ENCODE data around the gene PRPF6.
A peak's percentile ranks its signal among the peaks of the same experiment; 100 is the strongest.

PRPF6 gene

DNA sequence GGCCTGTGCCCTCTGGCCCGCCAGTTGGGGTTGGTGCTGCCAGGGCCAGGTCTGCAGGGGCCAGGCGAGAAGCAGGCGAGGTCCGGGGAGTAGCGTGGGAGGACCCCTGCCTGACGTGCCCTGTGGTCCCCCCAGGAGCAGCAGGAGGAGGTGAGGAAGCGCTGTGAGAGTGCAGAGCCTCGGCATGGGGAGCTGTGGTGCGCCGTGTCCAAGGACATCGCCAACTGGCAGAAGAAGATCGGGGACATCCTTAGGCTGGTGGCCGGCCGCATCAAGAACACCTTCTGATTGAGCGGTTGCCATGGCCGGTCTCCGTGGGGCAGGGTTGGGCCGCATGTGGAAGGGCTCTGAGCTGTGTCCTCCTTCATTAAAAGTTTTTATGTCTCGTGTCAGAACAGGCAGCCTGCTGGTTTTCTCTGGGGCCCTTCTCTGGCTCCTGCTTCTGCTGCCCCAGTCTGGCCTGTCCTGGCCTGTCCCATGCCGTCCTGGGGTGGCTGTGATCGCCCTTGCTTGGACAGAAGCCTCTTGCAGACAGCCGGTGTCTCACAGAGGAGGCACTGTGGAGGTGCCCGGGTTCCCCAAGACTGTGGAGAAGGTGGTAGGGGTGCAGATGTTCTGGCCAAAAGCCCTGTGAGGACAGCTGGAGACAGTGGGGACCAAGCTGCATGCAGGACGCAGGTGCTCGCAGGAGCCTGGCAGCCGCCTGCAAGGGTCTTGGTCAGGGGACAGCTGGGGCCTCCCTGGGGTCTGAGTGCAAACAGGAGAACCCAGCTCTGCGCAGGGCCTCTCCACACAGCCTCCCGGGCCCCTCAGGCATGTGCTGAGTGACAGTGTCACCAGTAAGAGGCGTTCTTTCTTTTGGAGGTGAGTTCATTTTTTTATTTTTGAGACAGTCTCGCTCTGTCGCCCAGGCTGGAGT is 52.0 kb downstream of the PRPF6 start:
- no peak for DNase-seq (ENCODE audit: low read depth in 2 of 2, low spot score in 1 of 2)

DNA sequence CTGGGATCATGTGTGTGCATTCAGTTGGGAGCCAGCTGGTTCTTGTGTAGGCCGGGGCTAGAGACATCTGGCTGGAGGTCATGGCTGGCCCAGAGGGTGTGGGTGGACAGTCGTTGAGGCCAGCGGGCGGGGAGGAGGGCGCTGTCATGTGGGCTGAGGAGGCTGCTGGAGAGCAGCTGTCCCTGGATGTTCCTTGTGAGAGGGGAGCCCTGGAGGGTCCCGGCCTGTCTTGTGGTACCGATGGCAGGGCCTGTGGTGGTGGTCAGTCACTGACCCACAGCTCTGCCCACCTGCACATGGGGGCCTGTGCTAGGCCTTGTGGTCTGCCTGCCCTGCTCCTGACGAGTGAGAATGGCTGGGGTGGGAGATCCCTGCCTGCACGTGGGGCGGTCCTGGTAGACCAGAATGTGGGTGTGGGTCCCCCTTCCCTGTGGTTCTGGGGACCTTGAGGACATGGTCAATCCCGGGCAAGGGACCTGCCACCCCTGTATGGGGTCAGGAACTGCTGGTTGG is 53.1 kb downstream of the PRPF6 start:
- no peak for DNase-seq (ENCODE audit: low read depth in 2 of 2, low spot score in 1 of 2)

DNA sequence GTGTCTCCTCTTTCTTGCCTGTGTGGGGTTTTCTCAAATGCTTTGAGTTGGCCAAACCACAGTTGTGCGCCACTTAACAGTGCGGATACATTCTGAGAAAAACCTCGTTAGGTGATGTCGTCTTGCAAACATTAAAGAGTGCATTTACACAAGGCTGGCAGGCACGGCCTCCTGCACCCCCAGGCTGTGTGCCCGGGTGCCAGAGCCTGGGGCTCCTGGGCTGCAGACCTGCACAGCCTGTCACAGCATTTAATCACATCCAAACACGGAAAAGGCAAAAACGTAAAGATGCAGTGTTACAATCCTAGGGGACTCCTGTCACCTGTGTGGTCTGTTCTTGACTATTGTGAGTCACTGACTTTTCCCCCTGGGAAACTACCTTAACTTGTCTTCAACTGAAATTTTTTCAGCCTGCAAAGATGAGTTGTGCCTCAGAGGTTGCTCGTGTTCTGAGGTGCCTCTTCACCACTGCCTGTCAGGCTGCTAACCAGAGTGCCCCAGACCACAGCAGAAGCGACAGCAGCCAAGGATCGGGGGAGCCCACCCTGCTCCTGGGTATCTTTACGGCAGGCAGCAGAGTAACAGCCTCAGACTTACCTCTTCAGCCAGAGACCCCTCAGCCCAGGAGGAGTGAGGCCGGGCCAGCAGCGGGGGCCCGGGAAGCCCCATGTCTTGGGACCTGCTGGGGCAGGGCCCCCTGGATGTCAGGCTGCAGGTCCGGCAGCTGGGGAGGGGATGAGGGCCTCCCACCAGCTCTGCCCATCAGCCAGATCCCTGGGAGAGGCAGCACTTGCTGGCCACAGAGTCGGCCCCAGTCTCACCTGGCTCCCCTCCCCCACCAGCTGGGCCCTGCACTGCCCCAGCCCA is 54.4 kb downstream of the PRPF6 start:
- no peak for DNase-seq (ENCODE audit: low read depth in 2 of 2, low spot score in 1 of 2)

DNA sequence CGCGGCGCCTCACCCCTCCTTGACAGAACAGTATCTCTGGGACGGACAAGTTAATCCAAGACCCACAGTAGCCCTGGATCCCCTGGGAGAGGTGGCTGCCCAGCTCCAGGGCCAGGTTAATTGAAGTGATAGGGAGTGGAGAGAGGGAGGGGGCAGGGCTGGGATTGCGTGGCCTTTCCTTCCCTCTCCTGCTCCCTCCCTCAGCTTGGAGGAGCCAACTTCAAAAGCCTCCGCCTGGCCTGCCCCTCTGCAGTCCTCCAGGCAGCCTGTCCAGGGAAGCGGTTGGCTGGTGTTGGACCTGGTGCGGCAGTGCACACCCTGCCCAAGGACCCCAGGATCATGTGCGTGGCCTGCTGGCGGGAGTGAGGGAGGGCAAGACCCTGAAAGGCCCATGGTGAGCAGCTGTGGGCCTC is 55.0 kb downstream of the PRPF6 start, which contains the start of gene C20orf204:
TSS of gene C20orf204 (plus strand) at position 250 of the 413 bp plus-strand sequence. CDS start at position 392, 142 bp downstream.
- no peak for DNase-seq (ENCODE audit: low read depth in 2 of 2, low spot score in 1 of 2)

DNA sequence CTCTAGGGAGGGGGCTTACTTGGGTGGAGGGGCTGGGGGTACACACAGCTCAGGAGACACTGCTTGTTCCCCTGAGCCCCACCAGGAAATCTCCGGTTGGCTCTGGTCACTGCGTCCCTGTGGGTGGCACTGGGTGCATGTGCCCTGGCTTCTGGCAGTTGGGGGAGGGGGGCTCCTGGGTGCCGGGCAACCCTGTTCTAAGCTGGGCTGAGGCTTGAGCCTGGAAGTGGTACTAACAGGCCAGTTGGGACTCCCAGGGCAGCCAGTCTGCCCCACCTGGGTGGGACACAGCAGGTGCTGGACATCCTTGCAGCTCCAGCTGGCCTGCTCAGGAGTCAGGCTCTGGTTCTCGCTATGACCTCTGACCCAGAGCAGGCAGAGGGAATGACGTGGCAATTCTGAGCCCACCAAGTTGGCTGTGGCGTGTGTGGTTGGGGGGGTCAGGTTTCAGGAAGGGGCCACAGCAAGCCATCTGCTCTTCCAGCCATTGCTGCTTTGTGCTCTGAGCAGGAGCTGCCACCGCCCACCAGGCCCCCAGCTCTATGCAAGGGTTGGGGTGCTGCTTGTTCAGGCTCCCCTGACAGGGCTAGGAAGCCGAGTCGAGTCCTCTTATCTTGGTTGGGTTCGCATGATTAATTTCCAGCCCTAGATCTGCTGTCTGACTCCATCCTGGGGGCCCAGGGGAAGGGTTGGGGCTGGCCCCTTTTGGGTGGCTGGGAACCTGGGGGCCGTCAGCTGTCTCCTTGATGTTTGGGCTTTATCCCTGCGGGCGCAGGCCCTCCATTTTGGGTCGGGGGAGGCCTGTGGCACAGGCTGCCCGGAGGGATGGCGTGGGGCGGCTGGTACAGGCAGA is 55.6 kb downstream of the PRPF6 start:
- no peak for DNase-seq (ENCODE audit: low read depth in 2 of 2, low spot score in 1 of 2)

DNA sequence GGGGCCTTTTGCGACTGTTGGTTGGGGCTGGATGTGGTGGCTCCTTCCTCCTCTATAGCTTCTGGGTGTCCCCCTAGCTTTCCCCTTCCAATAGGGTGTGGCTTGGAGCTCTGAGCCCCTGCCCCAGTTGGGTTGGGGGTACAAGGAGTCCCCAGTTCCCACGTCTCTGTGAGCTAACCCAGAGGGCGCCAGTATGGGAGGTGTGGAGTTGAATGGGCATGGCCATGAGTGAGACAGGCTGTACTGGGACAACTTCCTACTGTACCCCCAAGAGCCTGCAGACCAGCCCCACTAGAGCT is 56.2 kb downstream of the PRPF6 start:
- DNase-seq (ENCODE audit: low read depth in 2 of 2, low spot score in 1 of 2): no peak

DNA sequence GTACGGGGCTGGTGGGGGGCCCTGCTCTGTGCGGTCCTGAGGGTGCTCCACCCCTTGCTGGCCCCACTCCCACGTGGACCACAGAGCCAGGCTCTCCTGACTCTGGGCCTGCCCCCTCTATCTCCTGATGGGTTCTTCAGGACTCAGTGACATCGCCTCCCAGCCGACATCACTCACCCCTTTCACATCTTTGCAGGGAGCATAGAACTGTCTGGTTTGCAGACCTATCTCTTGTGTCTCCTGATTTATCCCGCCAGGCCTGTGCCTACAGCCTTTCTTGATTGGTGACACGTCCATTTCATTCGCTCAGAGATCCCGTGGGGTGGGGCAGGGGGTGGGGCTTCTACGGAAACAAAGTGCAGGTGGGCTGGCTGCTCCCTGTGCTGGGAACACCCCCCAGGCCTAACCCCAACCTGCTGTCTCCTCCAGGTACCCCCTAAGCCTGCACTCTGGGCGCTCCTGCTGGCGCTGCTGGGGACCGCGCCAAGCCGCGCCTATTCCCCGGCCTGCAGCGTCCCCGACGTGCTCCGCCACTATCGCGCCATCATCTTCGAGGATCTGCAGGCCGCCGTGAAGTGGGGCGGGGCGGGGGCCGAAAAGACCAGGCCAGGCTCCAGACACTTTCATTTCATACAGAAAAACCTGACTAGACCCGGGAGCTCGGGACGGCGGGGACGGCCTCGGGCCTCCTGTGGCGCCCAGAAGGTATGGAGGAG is 56.7 kb downstream of the PRPF6 start:
- DNase-seq (ENCODE audit: low read depth in 2 of 2, low spot score in 1 of 2): no peak

DNA sequence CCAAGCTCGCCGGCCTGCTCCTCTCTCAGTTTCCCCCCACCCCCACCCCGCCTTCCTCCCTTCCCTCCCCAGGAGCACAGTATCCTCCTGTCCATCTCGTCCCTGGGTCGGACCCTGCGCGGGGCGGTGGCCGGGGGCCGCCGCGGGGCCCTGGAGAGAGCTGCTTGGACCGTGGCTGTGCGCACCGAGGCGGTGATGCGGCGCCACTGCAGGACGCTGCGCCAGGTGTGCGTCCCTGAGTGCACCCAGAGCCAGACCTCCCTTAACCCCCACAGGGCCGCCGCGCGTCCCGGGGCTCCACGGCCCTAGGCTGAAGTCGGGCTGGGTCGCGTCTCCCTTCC is 57.3 kb downstream of the PRPF6 start:
- no peak for DNase-seq (ENCODE audit: low read depth in 2 of 2, low spot score in 1 of 2)

DNA sequence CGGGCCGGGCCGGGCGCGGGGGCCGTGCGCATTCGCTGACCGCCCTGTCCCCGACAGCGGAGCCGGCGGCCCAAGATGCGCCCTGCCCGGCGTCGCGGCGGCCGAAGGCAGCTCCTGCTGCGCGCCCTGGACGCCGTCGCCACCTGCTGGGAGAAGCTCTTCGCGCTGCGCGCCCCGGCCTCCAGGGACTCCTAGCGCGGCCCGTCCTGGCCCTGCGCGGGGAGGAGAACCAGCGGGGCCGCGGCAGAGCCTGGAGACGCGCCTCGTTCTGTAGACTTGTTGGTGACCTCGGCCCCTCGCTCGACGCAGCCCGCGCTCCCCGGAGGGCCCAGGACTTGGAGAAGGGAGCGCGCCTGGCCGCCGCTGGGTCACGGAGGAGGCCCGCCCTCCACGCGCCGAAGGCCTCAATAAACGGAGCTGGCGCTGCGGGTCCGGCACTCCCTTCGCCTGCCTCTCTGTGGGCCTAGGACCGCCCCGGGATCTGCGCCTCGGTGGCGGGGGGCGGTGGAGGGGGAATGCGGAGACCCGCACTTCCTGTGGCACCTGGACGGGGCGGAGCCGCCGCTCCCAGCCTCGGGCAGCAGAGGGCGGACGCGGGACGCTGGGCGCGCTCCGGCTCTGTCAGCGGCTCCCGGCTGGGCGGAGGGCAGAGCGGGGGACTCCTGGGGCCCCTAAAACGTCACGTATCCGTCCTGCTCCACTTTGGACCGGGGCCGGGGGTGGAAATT is 57.8 kb downstream of the PRPF6 start:
- DNase-seq (ENCODE audit: low read depth in 2 of 2, low spot score in 1 of 2): peak; percentile 44 to 45

DNA sequence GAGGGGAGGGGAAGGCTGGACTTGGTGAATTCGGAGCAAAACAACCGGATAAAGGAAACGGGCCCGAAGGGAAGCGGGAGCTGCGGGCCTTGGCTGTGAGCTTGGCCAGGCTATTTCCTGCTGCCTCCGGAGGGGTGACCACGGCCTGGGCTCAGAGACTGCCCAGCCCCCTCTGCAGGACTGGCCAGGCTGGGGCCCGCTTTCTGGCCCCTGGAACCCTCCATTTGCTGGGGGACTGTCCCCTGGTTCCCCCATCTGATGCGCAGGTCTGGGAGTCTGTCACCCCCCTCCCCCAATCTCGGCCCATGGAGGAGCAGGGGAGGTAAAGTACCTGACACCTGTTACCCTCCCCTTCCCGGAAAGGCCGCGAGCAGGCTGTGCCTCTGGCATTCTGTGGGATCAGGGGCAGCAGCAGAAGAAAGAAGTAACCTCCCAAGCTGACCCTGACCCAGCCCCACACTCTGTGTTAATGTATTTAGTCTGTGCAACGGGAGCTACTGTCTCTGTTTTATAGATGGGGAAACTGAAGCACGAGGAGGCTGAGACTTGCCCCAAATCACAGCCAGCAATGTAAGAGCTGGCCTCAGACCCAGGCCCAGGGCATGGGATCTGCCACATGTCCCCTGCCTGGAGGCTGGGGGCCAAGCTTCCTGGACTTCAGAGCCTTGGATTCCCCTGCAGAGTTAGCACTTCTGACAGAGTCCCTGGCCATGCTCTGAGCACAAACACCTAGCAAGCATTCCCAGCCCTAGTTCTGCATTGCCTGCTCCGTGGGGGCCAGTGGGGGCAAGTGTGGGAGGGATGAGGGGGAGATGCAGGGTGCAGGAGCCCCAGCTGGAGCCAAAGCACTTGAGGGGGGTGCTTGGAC is 58.6 kb downstream of the PRPF6 start:
- DNase-seq (ENCODE audit: low read depth in 2 of 2, low spot score in 1 of 2): no peak

DNA sequence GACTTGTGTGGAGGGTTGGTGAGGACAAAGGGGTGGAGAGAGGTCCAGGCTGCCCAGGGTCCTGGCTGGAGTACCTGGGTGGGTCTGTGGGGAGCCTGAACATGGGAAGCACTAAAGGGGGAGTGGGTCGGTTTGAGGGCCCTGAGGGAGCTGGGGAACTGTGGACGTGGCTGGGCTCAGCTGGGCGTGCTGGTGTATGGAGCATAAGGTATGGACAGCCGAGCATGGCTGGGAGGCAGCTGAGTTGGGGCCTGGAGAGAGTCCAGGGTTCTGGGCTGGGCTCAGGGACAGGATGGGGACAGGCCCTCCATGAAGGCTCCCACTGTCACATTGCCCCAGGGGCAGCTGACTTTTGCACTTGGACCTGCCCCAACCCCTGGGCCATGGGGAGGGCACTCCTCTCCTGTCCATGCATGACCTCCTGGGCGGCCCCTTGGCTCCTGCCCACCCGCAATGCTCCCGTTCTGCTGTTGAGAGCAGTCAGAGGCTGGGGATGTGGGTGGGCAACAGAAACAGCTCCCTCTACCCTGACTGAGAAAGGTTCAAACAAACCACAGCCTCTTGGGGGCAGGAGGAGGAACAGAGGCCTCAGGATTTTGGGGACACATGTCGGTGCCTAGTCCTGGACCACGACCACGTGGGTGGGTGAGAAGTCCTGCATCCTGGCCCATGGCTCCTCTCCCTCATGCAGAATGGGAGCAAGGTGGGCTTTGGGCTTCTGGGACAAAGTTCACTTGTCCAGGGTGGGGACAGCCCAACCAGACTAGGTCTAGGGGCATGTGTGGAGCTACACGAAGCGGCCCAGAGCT is 59.5 kb downstream of the PRPF6 start:
- no peak for DNase-seq (ENCODE audit: low read depth in 2 of 2, low spot score in 1 of 2)

DNA sequence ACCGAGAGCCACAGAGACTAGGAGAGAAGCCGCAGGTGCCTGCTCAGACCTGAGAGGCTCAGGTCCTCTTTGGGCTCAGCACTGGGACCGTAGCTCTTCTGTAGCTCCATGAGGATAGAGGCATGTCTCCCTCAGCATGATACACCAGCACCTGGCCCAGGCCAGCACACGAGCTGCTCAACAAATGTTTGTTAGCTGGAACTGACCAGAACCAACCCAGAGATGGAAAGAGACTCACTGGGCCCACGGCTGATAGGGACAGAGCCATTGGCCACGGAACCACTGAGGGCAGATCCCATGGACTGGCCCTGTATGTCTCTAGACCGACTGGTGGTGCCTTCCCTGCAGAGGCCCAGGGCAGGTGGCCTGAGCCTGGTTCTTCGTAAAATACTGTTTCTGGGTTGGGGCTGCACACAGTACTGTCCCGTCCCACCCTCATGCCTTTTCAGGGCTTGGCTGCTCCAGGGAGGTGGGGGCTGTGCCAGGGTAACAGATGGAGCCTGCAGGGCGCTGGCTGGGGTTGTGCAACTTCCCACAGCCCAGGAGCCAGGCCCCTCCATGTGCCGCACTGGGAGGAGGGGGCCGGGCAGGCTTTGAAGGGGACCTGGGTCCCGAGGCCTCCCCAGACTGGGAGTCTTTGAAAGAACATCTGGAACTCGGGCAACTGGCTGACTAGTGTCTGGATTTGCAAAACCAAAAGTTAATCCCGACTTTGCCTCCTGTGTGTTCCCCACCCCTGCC is 60.3 kb downstream of the PRPF6 start:
- DNase-seq (ENCODE audit: low read depth in 2 of 2, low spot score in 1 of 2): no peak

DNA sequence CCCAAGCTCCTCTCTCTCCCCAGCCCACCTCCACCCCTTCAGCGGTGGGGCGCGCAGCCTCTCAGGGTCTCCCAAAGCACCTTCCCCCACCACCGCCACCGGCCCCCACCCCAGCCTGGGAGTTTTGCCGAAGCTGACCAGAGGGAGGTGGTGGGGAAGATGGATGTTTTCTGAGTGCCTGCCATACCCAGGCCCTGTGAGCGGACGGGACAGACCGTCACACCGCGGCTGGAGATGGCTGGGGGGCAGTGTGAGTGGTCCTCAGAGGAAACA is 60.8 kb downstream of the PRPF6 start:
- no peak for DNase-seq (ENCODE audit: low read depth in 2 of 2, low spot score in 1 of 2)

DNA sequence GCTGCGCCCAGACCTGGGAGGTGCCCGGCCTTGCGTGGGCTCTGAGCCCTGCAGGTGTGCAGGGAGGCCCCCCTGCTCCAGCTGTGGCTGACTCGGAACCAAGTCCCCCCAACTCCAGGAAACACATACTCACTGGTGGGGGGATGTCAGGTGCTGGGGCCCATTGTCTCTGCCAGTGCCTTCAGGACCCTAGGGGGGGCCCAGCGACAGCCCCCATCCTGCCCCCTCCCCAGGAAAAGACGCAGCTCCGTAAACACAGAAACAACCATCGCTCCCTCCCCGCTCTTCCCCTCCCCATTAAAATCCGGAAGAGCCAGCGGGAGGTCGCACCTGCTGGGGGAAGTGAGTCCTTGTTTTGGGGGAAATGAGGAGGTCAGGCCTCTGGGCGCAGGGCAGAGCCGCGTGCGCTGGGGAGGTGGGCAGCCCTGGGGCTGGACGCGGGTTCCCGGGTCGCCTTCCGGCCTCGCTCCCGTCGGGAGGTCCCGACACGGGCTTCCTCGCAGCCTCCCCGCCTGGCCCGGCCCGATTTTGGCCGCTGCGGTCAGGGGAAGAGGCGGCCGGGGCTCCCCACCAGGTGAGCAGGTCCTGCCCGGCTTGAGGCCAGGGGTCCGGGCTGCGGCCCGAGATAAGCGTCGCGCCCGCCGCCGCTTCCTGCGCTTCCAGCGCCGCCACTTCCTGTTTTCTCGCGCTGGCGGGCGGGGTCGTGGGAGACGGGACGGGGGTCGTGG is 61.3 kb downstream of the PRPF6 start:
- DNase-seq (ENCODE audit: low read depth in 2 of 2, low spot score in 1 of 2): no peak

DNA sequence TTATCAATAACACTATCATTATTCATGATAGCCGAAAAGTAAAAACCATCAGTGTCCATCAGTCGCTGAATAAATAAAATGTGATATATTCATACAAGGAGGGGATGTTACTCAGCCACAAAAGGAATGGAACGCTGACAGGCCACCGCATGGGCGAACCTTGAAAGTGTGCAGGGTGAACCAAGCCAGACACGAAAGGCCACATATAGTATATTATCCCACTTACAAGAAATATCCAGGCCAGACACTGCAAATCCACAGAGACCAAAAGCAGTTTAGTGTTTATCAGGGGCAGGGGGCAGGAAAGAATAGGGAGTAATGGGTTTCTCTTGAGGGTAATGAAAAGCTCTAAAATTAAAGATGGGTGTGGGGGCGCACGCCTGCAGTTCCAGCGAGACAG is 62.8 kb downstream of the PRPF6 start:
- no peak for DNase-seq (ENCODE audit: low read depth in 2 of 2, low spot score in 1 of 2)

DNA sequence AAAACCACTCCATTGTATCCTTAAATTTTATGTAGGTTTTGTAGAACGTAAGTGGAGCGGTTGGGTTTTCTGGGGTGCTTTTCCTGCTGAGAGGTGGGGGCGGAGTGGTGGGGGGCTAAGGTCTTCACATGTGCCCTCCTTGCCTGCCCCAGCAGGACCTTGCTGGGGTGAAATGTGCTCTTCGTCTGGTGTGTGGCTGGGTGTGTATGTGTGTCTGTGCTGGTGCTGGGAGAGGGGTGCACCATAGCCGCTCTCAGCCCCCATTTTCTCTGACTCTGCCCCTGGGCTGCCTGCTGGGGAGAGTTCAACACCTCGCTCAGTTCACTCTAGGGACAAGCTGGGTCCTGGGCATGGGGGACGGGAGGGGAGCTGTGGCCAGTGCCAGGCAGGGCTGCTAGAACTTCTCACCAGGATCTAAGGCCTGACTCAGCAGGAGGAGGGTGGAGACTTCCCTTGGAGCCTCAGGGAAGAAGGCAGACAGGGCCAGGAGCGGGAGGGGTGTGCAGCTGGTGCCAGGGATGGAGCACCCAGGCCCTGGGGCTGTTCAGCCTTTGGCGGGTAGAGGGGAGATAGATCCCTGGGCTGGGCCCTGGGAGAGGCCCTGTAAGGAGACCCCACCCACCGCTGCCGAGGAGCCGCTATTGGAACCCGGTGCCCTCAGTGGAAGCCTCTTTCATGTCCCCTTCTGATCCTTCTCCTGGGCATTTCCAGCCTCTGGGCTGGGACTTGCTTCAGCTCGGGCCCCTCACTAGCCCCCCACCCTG is 63.7 kb downstream of the PRPF6 start:
- no peak for DNase-seq (ENCODE audit: low read depth in 2 of 2, low spot score in 1 of 2)
